IMR-90 (cell line): Measurements from ENCODE around the gene ZNF765. TPM values are rescaled to one million over a fixed set of nuclear protein-coding genes. Genes with fewer than 3 reads are reported as not detected.

Experiments
- ATAC-seq: fragments of 200-7000 bp; cut with Tn5 transposase; 2 replicates; pipeline ENCODE4 v1.9.1; 2020; ENCODE audit warnings: low read depth, mild to moderate bottlenecking, moderate library complexity
- BruUV-seq: library from RNA; stranded (reverse); fragments of 400-500 nt; replicated peaks from 2 replicates; lab custom pipeline; 2021; lab: Mats Ljungman, UMichigan
- CTCF ChIA-PET: fragments of 300-600 bp; formaldehyde crosslinking; extraction: SDS; loops from one replicate; lab custom pipeline; 2021; ENCODE audit warnings: antibody characterized with exemption; lab: Yijun Ruan, JAX
- POLR2A ChIA-PET: fragments of 300-600 bp; sonication (Branson Sonifier 250); formaldehyde crosslinking; loops from one replicate; lab custom pipeline; 2022; ENCODE audit warnings: antibody characterized with exemption; ENCODE audit not compliant: unreplicated experiment; lab: Charles Lee
- DNase-seq: peaks from one replicate; pipeline ENCODE4 v3.0.0; 2013
- H2AFZ ChIP-seq: replicated peaks from 2 replicates; pipeline ENCODE3; 2013; ENCODE audit warnings: low read length, mild to moderate bottlenecking; ENCODE audit not compliant: poor library complexity
- H2AK5ac ChIP-seq: 2 replicates; pipeline ENCODE4 v1.6.1; 2013; ENCODE audit warnings: low read depth, low read length, inconsistent platforms
- H2AK9ac ChIP-seq: replicated peaks from 2 replicates; pipeline ENCODE3; 2013; ENCODE audit warnings: mild to moderate bottlenecking, low read depth, low read length, moderate library complexity; ENCODE audit not compliant: poor library complexity
- H2BK120ac ChIP-seq: 2 replicates; pipeline ENCODE4 v1.6.1; 2013; ENCODE audit warnings: low read depth, low read length, inconsistent platforms
- H2BK15ac ChIP-seq: 3 replicates; pipeline ENCODE4 v1.6.1; 2013; ENCODE audit warnings: low read depth, low read length, inconsistent platforms
- H2BK20ac ChIP-seq: 2 replicates; pipeline ENCODE4 v1.6.1; 2013; ENCODE audit warnings: low read depth, mild to moderate bottlenecking, inconsistent platforms, low read length, moderate library complexity
- H2BK5ac ChIP-seq: 2 replicates; pipeline ENCODE4 v1.6.1; 2013; ENCODE audit warnings: mild to moderate bottlenecking, low read depth, low read length, inconsistent platforms; ENCODE audit not compliant: poor library complexity, severe bottlenecking
- H3K14ac ChIP-seq: replicated peaks from 2 replicates; pipeline ENCODE4 v1.6.1; 2013; ENCODE audit warnings: low read depth, low read length, inconsistent platforms
- H3K18ac ChIP-seq: 2 replicates; pipeline ENCODE4 v1.6.1; 2013; ENCODE audit warnings: low read depth, low read length, control low read depth
- H3K23ac ChIP-seq: 2 replicates; pipeline ENCODE4 v1.6.1; 2013; ENCODE audit warnings: low read depth, low read length, inconsistent platforms
- H3K27ac ChIP-seq: 2 replicates; pipeline ENCODE4 v1.5.1; 2013; ENCODE audit warnings: mild to moderate bottlenecking, control low read depth, low read length; ENCODE audit not compliant: insufficient read depth
- H3K27me3 ChIP-seq: 2 replicates; pipeline ENCODE4 v1.6.1; 2013; ENCODE audit warnings: low read length; ENCODE audit not compliant: control insufficient read depth, insufficient read depth
- H3K36me3 ChIP-seq: 2 replicates; pipeline ENCODE4 v1.6.1; 2013; ENCODE audit warnings: low read length, mixed read lengths; ENCODE audit not compliant: control insufficient read depth, insufficient read depth
- H3K4ac ChIP-seq: 2 replicates; pipeline ENCODE4 v1.6.1; 2013; ENCODE audit warnings: low read depth, low read length, inconsistent platforms
- H3K4me1 ChIP-seq: 2 replicates; pipeline ENCODE4 v1.6.1; 2013; ENCODE audit warnings: low read length, mixed read lengths; ENCODE audit not compliant: control insufficient read depth, insufficient read depth
- H3K4me2 ChIP-seq: 2 replicates; pipeline ENCODE4 v1.6.1; 2013; ENCODE audit warnings: low read depth, mild to moderate bottlenecking, control low read depth, low read length, moderate library complexity
- H3K4me3 ChIP-seq: 2 replicates; pipeline ENCODE4 v1.5.1; 2013; ENCODE audit warnings: low read depth, mild to moderate bottlenecking, control low read depth, low read length, moderate library complexity; ENCODE audit not compliant: insufficient read depth
- H3K56ac ChIP-seq: 2 replicates; pipeline ENCODE4 v1.6.1; 2013; ENCODE audit warnings: low read length, inconsistent platforms; ENCODE audit not compliant: insufficient read depth; ENCODE audit errors: extremely low read depth
- H3K79me1 ChIP-seq, 2 experiments: 2 replicates each; pipeline ENCODE4 v1.6.1; 2013; ENCODE audit warnings: low read length in 2 of 2, inconsistent platforms in 1 of 2, low read depth in 1 of 2
- H3K9ac ChIP-seq: 2 replicates; pipeline ENCODE4 v1.6.1; 2013; ENCODE audit warnings: low read depth, low read length, control low read depth
- H3K9me1 ChIP-seq: 2 replicates; pipeline ENCODE4 v1.6.1; 2013; ENCODE audit warnings: low read length, inconsistent platforms; ENCODE audit not compliant: insufficient read depth
- H3K9me3 ChIP-seq: 2 replicates; pipeline ENCODE4 v1.6.1; 2013; ENCODE audit warnings: low read length; ENCODE audit not compliant: control insufficient read depth, insufficient read depth
- H4K20me1 ChIP-seq: 2 replicates; pipeline ENCODE4 v1.6.1; 2013; ENCODE audit warnings: low read length, inconsistent platforms; ENCODE audit not compliant: insufficient read depth
- H4K5ac ChIP-seq: 2 replicates; pipeline ENCODE4 v1.6.1; 2013; ENCODE audit warnings: mild to moderate bottlenecking, low read depth, low read length, control low read depth
- H4K8ac ChIP-seq, 2 experiments: 2 replicates each; pipeline ENCODE4 v1.6.1; 2013; ENCODE audit warnings: low read depth in 2 of 2, low read length in 2 of 2, control low read depth in 1 of 2, inconsistent platforms in 1 of 2
- H4K91ac ChIP-seq: 2 replicates; pipeline ENCODE4 v1.6.1; 2013; ENCODE audit warnings: low read depth, low read length, inconsistent platforms; ENCODE audit not compliant: insufficient read depth
- CEBPB ChIP-seq: IDR thresholded peaks from 2 replicates; pipeline ENCODE4 v1.6.1; 2012; ENCODE audit warnings: low read depth, low read length, improper control_type of control experiment
- CHD1 ChIP-seq: IDR thresholded peaks from 2 replicates; pipeline ENCODE4 v1.6.1; 2012; ENCODE audit warnings: low read depth, low read length, improper control_type of control experiment
- CTCF ChIP-seq: conservative IDR thresholded peaks from 2 replicates; pipeline ENCODE4 v1.5.1; 2012; ENCODE audit warnings: mild to moderate bottlenecking, low read depth, low read length, improper control_type of control experiment
- FOS ChIP-seq: fragments of 150-350 bp; IDR thresholded peaks from 2 replicates; pipeline ENCODE4 v1.6.1; 2016; ENCODE audit warnings: low read depth, low read length
- MAFK ChIP-seq: IDR thresholded peaks from 2 replicates; pipeline ENCODE4 v1.6.1; 2012; ENCODE audit warnings: low read depth, low read length, improper control_type of control experiment
- MAZ ChIP-seq: IDR thresholded peaks from 2 replicates; pipeline ENCODE4 v1.6.1; 2012; ENCODE audit warnings: low read depth, mild to moderate bottlenecking, low read length, improper control_type of control experiment, moderate library complexity, borderline replicate concordance
- MXI1 ChIP-seq: IDR thresholded peaks from 2 replicates; pipeline ENCODE4 v1.6.1; 2012; ENCODE audit warnings: low read depth, mild to moderate bottlenecking, low read length, moderate library complexity, borderline replicate concordance
- NFE2L2 ChIP-seq: fragments of 150-350 bp; IDR thresholded peaks from 2 replicates; pipeline ENCODE4 v1.6.1; 2016; ENCODE audit warnings: low read depth, mild to moderate bottlenecking, low read length
- POLR2A ChIP-seq: IDR thresholded peaks from 2 replicates; pipeline ENCODE4 v1.6.1; 2012; ENCODE audit warnings: mild to moderate bottlenecking, low read depth, low read length
- RAD21 ChIP-seq: IDR thresholded peaks from 2 replicates; pipeline ENCODE4 v1.6.1; 2012; ENCODE audit warnings: low read length, improper control_type of control experiment
- RCOR1 ChIP-seq: IDR thresholded peaks from 2 replicates; pipeline ENCODE4 v1.6.1; 2012; ENCODE audit warnings: mild to moderate bottlenecking, low read length, improper control_type of control experiment; ENCODE audit not compliant: insufficient replicate concordance
- SMC3 ChIP-seq: fragments of 150-350 bp; IDR thresholded peaks from 2 replicates; pipeline ENCODE4 v1.6.1; 2016; ENCODE audit warnings: low read depth, mild to moderate bottlenecking, antibody characterized with exemption, low read length, moderate library complexity
- WGBS, 2 experiments: methylation state at CpG; one replicate each; pipeline versions ENCODE4 v1.1.5 to v1.1.7; 2013; ENCODE audit warnings: missing lambda C conversion rate in 2 of 2; ENCODE audit not compliant: insufficient read length in 1 of 2; ENCODE audit errors: extremely low coverage in 2 of 2; 5-methylcytosine and 5-hydroxymethylcytosine counted together
- dilution Hi-C: fragments of 300-500 bp; cut with HindIII; formaldehyde crosslinking; loops from one replicate; pipeline ENCODE4 v1.14.3; 2018; ENCODE audit warnings: low sequenced_read_pairs; ENCODE audit not compliant: unreplicated experiment
- in situ Hi-C: fragments of 300-500 bp; cut with MboI; formaldehyde crosslinking; loops from 3 replicates; pipeline ENCODE4 v1.14.3; 2019; ENCODE audit warnings: low sequenced_read_pairs, inconsistent platforms, mixed read lengths
- intact Hi-C: fragments of 100-400 bp; cut with micrococcal nuclease; formaldehyde crosslinking; loops from 2 replicates; pipeline ENCODE4 v1.10.0; 2022
- polyA plus RNA-seq, 3 experiments: library from polyadenylated mRNA; depleted of rRNA; stranded (reverse); fragments of >200 nt; gene quantifications; 2 replicates each; pipeline ENCODE4 v1.2.3, GENCODE V29; 2012; ENCODE audit warnings: low replicate concordance in 1 of 3
- total RNA-seq: library from RNA; depleted of rRNA; stranded (reverse); fragments of >200 nt; gene quantifications from 2 replicates; pipeline ENCODE4 v1.2.3, GENCODE V29; 2012
- TF ChIP-seq, protein P1 (sequence below): fragments of 150-350 bp; IDR thresholded peaks from 2 replicates; pipeline ENCODE4 v1.6.1; 2016; ENCODE audit warnings: low read depth, mild to moderate bottlenecking, low read length, moderate library complexity, borderline replicate concordance
- TF ChIP-seq, protein P2 (sequence below): fragments of 150-350 bp; IDR thresholded peaks from 2 replicates; pipeline ENCODE4 v1.6.1; 2017; ENCODE audit warnings: mild to moderate bottlenecking, antibody characterized with exemption, low read length, low read depth

The ZNF765 gene
- total and polyA plus RNA-seq, 2 of the 4 experiments (the other 2 are of a cell fraction), result 2.3 to 18.1 TPM

- H3K4me2 ChIP-seq, result no peak overlapping the region
- dilution Hi-C loops, result no loop called here
- intact Hi-C loops, result loop anchor here (10.0 kb wide), 1 partner anchor 202 kb away; the partner anchor contains the start of gene ZNF665
- peaks cover 2% of the 10 kb centered on the region; the same call in 1 of the 2 replicates for H3K9me3 ChIP-seq
- no peak overlapping the region for H3K27ac ChIP-seq
- ChIA-PET POLR2A (interaction anchor here (0.6 kb wide), 1 partner anchor 252 kb away, joined by 6 read pairs; no protein-coding TSS in a partner anchor), CTCF (no interaction called here)
- no peak overlapping the region for H2BK15ac ChIP-seq
- H2BK20ac ChIP-seq, result no peak overlapping the region
- H2AFZ ChIP-seq, result no peak overlapping the region
- no peak overlapping the region for H3K56ac ChIP-seq
- H2AK9ac ChIP-seq, result no peak overlapping the region
- peaks cover 21% of the 10 kb centered on the region for H3K36me3 ChIP-seq
- no peaks in the 10 kb centered on the region for H3K27me3 ChIP-seq
- no peak overlapping the region for H2BK5ac ChIP-seq
- H3K9me1 ChIP-seq, result no peaks in the 10 kb centered on the region
- no peak overlapping the region for H2AK5ac ChIP-seq
- no peak overlapping the region for H2BK120ac ChIP-seq
- H4K5ac ChIP-seq, result no peak overlapping the region
- no peak overlapping the region for H4K91ac ChIP-seq
- no peak for ATAC-seq
- no peaks in the 10 kb centered on the region for H4K20me1 ChIP-seq
- WGBS, 2 experiments, result no CpG with 5 or more reads among the region's 1 CpG
- H3K4me1 ChIP-seq, result no peaks in the 10 kb centered on the region; the same call in 1 of the 2 replicates
- DNase-seq, result no peak
- H3K79me1 ChIP-seq, result peaks cover 2 to 3% of the 10 kb centered on the region in 2 experiments; a peak in 2 of 4 replicates
- no peak for TF ChIP-seq FOS
- TF ChIP-seq MXI1, result no peak
- TF ChIP-seq CHD1, result no peak
- TF ChIP-seq, protein P1, sequence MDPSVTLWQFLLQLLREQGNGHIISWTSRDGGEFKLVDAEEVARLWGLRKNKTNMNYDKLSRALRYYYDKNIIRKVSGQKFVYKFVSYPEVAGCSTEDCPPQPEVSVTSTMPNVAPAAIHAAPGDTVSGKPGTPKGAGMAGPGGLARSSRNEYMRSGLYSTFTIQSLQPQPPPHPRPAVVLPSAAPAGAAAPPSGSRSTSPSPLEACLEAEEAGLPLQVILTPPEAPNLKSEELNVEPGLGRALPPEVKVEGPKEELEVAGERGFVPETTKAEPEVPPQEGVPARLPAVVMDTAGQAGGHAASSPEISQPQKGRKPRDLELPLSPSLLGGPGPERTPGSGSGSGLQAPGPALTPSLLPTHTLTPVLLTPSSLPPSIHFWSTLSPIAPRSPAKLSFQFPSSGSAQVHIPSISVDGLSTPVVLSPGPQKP, result no peak
- TF ChIP-seq CTCF, result no peak
- no peak for TF ChIP-seq CEBPB
- no peak for TF ChIP-seq MAFK
- TF ChIP-seq RCOR1, result no peak
- TF ChIP-seq POLR2A, result no peak
- no peak for TF ChIP-seq NFE2L2
- no peak for TF ChIP-seq RAD21
- TF ChIP-seq, protein P2, sequence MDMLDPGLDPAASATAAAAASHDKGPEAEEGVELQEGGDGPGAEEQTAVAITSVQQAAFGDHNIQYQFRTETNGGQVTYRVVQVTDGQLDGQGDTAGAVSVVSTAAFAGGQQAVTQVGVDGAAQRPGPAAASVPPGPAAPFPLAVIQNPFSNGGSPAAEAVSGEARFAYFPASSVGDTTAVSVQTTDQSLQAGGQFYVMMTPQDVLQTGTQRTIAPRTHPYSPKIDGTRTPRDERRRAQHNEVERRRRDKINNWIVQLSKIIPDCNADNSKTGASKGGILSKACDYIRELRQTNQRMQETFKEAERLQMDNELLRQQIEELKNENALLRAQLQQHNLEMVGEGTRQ, result no peak
- no peak for TF ChIP-seq SMC3
- TF ChIP-seq MAZ, result no peak
- no peak overlapping the region for H3K4me3 ChIP-seq
- BruUV-seq, result no TSS peak
- in situ Hi-C loops, result no loop called here
- no peak overlapping the region for H3K18ac ChIP-seq
- no peak overlapping the region for H4K8ac ChIP-seq
- H3K9ac ChIP-seq, result no peak overlapping the region
- no peak overlapping the region for H3K23ac ChIP-seq
- no peak overlapping the region for H3K14ac ChIP-seq
- no peak overlapping the region for H3K4ac ChIP-seq
These were observed 1.5 kb downstream of the ZNF765 start for GRCh38 chr19:53396525-53396868.
